ENCODE measurements around the gene SP1.

GRCh38 chr12:53414756-53415417 is 34.9 kb downstream of the SP1 start:
- TF ChIP-seq CTCF (IDR thresholded peaks at IDR 0.05; ENCODE audit: insufficient read depth, low read depth, low read length), result no peak
- TF ChIP-seq EZH2 (IDR thresholded peaks at IDR 0.05; ENCODE audit: insufficient read depth, low read length), result no peak
